Right cardiac atrium (tissue), 5 donors: ENCODE measurements around the gene OR12D3. TPM values are rescaled to one million over a fixed set of nuclear protein-coding genes. Genes with fewer than 3 reads are reported as not detected.
"Not testable (repeated sequence)": the region's sequence is repeated elsewhere in the genome, so short reads cannot be mapped to it uniquely, and the experiment has no call there.

ENCODE experiments used
- ATAC-seq, 2 donors: fragments of 200-7000 bp; cut with Tn5 transposase; one replicate each; pipeline versions ENCODE4 v1.8.0 to v1.9.1; 2020; ENCODE audit warnings: moderate library complexity in 2 of 2, mild to moderate bottlenecking in 1 of 2
- DNase-seq, 3 donors: peaks; one replicate each; pipeline ENCODE4 v3.0.0-alpha.2; 2020
- H3K27ac ChIP-seq: one replicate; pipeline ENCODE4 v1.5.1; 2013; ENCODE audit warnings: mild to moderate bottlenecking, low read length, control low read depth, moderate library complexity
- H3K27me3 ChIP-seq: one replicate; pipeline ENCODE4 v1.6.1; 2013; ENCODE audit not compliant: control insufficient read depth, insufficient read depth
- H3K4me1 ChIP-seq: one replicate; pipeline ENCODE4 v1.6.1; 2013; ENCODE audit warnings: low read length; ENCODE audit not compliant: control insufficient read depth, insufficient read depth
- H3K4me3 ChIP-seq: one replicate; pipeline ENCODE4 v1.5.1; 2013; ENCODE audit warnings: low read length, control low read depth
- H3K9me3 ChIP-seq: one replicate; pipeline ENCODE4 v1.6.1; 2013; ENCODE audit warnings: low read length; ENCODE audit not compliant: control insufficient read depth
- WGBS: extraction: QIAGEN DNeasy Blood & Tissue Kit; methylation state at CpG from one replicate; pipeline ENCODE4 v1.1.7; 2013; 5-methylcytosine and 5-hydroxymethylcytosine counted together
- intact Hi-C, 4 donors: fragments of 100-400 bp; cut with DNase I; formaldehyde crosslinking; loops; one replicate each; pipeline versions ENCODE4 v1.11.0 to v1.14.0; 2022 to 2023
- polyA plus RNA-seq: library from polyadenylated mRNA; stranded (reverse); fragments of 200-250 nt; gene quantifications from one replicate; pipeline ENCODE4 v1.2.3, GENCODE V29; 2013
- total RNA-seq, 4 donors: library from RNA; stranded (reverse); fragmentation: NEBNext Ultra II Directional; extraction: Animal tissue kit (Norgen Biotek cat#: 25700); gene quantifications; one replicate each; pipeline ENCODE4 v1.2.1, GENCODE V29; 2021
- donor health status: healthy with polysubstance abuse.
- donor health status: DM: no; HTN: yes; CAD: no.
- donor health status: DM: no; HTN: no; CAD: no.
- donor health status: DM: no; HTN: yes; CAD: no; lungs with severe emphysema.
- donor health status: DM: yes; HTN: yes; CAD: no.

The OR12D3 gene
- total and polyA plus RNA-seq, 5 donors = not detected

DNA sequence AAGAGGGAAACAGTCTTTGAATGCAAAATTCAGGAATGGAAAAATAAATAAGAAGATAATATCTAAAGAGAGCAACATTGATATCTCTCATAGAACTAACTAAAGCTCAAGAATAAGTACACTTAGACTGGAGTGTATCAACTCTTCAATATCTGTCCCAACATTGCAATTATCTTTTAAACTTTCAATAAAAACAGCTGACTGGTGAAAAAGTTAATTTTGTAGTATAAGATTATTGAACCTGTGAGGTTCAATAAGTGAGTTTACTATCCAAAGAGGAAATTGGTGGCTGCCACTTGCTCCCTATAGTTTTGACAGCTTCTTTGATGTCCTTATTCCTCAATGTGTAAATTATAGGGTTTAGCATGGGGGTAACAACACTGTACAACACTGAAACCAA is 20.1 kb downstream of the OR12D3 start:
- H3K9me3 ChIP-seq = no peaks in the 10 kb centered on the region
- intact Hi-C loops = no loop called here
- no peaks in the 10 kb centered on the region for H3K4me1 ChIP-seq
- H3K27ac ChIP-seq = no peak overlapping the region
- no peak overlapping the region for H3K4me3 ChIP-seq
- no peak for DNase-seq
- no peaks in the 10 kb centered on the region for H3K27me3 ChIP-seq
- ATAC-seq = no peak

DNA sequence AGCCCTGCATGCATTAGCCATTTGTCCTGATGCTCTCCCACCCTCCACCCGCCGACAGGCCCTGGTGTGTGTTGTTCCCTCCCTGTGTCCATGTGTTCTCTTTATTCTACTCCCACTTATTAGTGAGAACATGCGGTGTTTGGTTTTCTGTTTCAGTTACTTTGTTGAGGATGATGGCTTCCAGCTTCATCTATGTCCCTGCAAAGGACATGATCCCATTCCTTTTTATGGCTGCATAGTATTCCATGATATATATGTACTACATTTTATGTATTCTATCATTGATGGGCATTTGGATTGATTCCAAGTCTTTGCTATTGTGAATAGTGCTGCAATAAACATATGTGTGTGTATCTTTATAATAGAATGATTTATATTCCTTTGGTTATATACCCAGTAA is 25.7 kb downstream of the OR12D3 start:
- WGBS = 87% methylated on average over 3 of the region's 3 CpGs
- H3K27me3 ChIP-seq, H3K27ac ChIP-seq, H3K4me3 ChIP-seq, H3K4me1 ChIP-seq, DNase-seq, intact Hi-C loops, H3K9me3 ChIP-seq, ATAC-seq: not testable (repeated sequence)

DNA sequence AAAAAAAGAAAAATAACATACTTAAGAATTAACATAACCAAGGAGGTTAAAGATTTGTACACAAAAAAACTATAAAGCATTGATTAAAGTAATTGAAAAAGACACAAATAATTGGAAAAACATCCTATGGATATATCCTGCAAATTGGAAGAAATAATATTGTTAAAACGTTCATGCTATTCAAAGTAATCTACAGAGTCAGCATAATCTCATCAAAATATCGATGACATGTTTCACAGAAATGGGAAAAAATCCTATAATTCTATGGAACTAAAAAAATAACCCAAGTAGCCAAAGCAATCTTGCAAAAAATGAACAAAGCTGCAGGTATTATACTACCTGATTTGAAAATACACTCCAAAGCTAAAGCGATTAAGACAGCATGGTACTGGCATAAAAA is 29.7 kb downstream of the OR12D3 start:
- H3K27ac ChIP-seq = no peak overlapping the region
- no peaks in the 10 kb centered on the region for H3K9me3 ChIP-seq
- intact Hi-C loops = no loop called here
- no peaks in the 10 kb centered on the region for H3K27me3 ChIP-seq
- no peak for ATAC-seq
- no peaks in the 10 kb centered on the region for H3K4me1 ChIP-seq
- 64% methylated on average over 3 of the region's 3 CpGs for WGBS
- H3K4me3 ChIP-seq = no peak overlapping the region
- no peak for DNase-seq

DNA sequence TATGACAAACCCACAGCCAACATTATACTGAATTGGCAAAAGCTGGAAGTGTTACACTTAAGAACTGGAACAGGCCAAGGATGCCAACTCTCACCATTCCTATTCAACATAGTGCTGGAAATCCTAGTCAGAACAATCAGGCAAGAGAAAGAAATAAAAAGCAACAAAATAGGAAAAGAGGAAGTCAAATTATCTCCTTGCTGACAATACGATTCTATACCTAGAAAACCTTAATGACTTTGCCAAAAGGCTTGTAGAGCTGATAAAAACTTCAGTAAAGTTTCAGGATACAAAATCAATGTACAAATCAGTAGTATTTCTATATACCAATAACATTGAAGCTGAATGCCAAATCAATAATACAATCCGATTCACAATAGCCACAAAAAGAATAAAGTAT is 38.8 kb downstream of the OR12D3 start:
- Histone ChIP-seq H3K9me3 (no peaks in the 10 kb centered on the region), H3K27me3 (no peaks in the 10 kb centered on the region), H3K27ac (no peak overlapping the region), H3K4me1 (no peaks in the 10 kb centered on the region), H3K4me3 (no peak overlapping the region)
- ATAC-seq = no peak
- intact Hi-C loops = no loop called here
- DNase-seq = no peak
- WGBS = 70% methylated on average over 2 of the region's 2 CpGs

DNA sequence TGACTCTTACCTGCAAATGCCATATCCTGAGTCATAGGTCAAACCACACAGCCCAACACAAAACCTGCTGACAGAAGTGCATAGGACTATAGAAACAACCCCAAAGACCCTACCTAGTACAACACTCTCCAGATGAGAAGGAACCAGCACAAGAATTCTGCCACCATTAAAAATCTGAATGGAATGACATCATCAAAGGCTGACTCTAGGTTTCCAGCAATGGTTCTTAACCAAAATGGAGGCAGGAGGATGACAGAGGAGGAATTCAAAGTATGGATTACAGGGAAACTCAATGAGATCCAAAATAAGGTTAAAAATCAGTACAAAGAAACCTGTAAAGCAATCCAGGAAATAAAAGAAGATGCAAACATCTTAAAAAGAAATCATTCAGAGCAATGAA is 42.4 kb downstream of the OR12D3 start:
- DNase-seq = no peak
- no peak for ATAC-seq
- Histone ChIP-seq H3K27ac (no peak overlapping the region), H3K4me1 (no peaks in the 10 kb centered on the region), H3K4me3 (no peak overlapping the region), H3K27me3 (no peaks in the 10 kb centered on the region), H3K9me3 (no peaks in the 10 kb centered on the region)
- intact Hi-C loops = no loop called here

DNA sequence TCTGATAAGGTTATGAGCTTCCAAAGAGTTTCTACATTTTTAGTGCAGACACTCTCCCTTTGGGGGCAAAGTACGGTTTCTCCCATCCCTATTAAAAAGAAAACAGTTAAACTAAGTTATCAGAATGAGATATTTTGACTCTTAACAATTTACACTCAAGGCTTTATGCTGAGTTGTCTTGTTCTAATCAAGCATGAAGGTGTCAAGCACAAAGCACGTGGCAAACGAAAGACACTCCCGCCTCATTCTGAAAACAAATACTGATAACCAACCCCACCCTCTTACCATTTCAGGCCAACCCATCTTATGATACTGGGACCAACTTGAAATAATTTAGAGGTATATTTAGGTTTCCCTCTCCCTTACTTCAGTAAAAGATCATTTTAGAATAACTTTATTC is 49.3 kb downstream of the OR12D3 start:
- WGBS = 64% methylated on average over 4 of the region's 4 CpGs
- Histone ChIP-seq H3K4me3 (no peak overlapping the region), H3K9me3 (no peaks in the 10 kb centered on the region), H3K4me1 (no peaks in the 10 kb centered on the region), H3K27me3 (no peaks in the 10 kb centered on the region), H3K27ac (no peak overlapping the region)
- ATAC-seq (no peak), DNase-seq (no peak)
- intact Hi-C loops = no loop called here

Other genes starting within 250 kb of the OR12D3 start
- not detected for gene OR2J2, start 204.4 kb downstream of the OR12D3 start, total RNA-seq
- gene OR2J2, start 204.4 kb downstream of the OR12D3 start, polyA plus RNA-seq = not detected
- gene OR14J1, start 73.6 kb downstream of the OR12D3 start, total RNA-seq = not detected
- gene OR14J1, start 73.6 kb downstream of the OR12D3 start, polyA plus RNA-seq = not detected
- gene OR5V1, start 6.4 kb downstream of the OR12D3 start, total RNA-seq = not detected
- not detected for gene OR5V1, start 6.4 kb downstream of the OR12D3 start, polyA plus RNA-seq
- gene OR12D2, start 20.3 kb upstream of the OR12D3 start, total RNA-seq = not detected
- not detected for gene OR12D2, start 20.3 kb upstream of the OR12D3 start, polyA plus RNA-seq
- not detected for gene OR12D1, start 39.6 kb upstream of the OR12D3 start, total RNA-seq
- not detected for gene OR12D1, start 39.6 kb upstream of the OR12D3 start, polyA plus RNA-seq
- gene OR10C1, start 64.0 kb upstream of the OR12D3 start, total RNA-seq = not detected
- not detected for gene OR10C1, start 64.0 kb upstream of the OR12D3 start, polyA plus RNA-seq
- gene OR11A1, start 81.8 kb upstream of the OR12D3 start, total RNA-seq = not detected
- gene OR11A1, start 81.8 kb upstream of the OR12D3 start, polyA plus RNA-seq = not detected
- not detected for gene OR2H1, start 81.9 kb upstream of the OR12D3 start, total RNA-seq
- gene OR2H1, start 81.9 kb upstream of the OR12D3 start, polyA plus RNA-seq = not detected
- not detected for gene MAS1L, start 112.7 kb upstream of the OR12D3 start, total RNA-seq
- not detected for gene MAS1L, start 112.7 kb upstream of the OR12D3 start, polyA plus RNA-seq
- gene UBD, start 184.4 kb upstream of the OR12D3 start, total RNA-seq = not detected
- gene UBD, start 184.4 kb upstream of the OR12D3 start, polyA plus RNA-seq = 0.14 TPM
- gene OR2H2, start 209.8 kb upstream of the OR12D3 start, total RNA-seq = not detected
- not detected for gene OR2H2, start 209.8 kb upstream of the OR12D3 start, polyA plus RNA-seq